ENCODE data around the gene TMIGD1. TPM values are rescaled to one million over a fixed set of nuclear protein-coding genes. Genes with fewer than 3 reads are reported as not detected.

Gene TMIGD1
- total and polyA plus RNA-seq, 10 donors, result not detected

GRCh38 chr17:30318155-30318554 lies 15.7 kb downstream of the TMIGD1 start:
- no peak for DNase-seq
- 74 to 93% (median 82%) methylated on average over 3 of the region's 3 CpGs for WGBS, 5 donors
- H3K27me3 ChIP-seq (replicated peaks in 1 of 7), result no peaks in the 10 kb centered on the region
- no peaks in the 10 kb centered on the region for H3K36me3 ChIP-seq
- no peak for TF ChIP-seq POLR2A (IDR thresholded peaks at IDR 0.05)
- no peak for TF ChIP-seq CTCF (IDR thresholded peaks at IDR 0.05 in 8 of 11, conservative IDR thresholded peaks at IDR 0.05 in 3 of 11)
- no peak for TF ChIP-seq POLR2AphosphoS5 (IDR thresholded peaks at IDR 0.05)
- H3K4me3 ChIP-seq, result no peak overlapping the region
- H3K27ac ChIP-seq, result no peak overlapping the region
- no peaks in the 10 kb centered on the region for H3K9me3 ChIP-seq
- H3K4me1 ChIP-seq, result peaks cover 0 to 6% (median under 1%) of the 10 kb centered on the region in 6 donors
- intact Hi-C loops (cut with DNase I; ENCODE audit: low total_unique reads), result no loop called here

- H3K4me3 ChIP-seq, result no peak overlapping the region
- no peak for TF ChIP-seq CTCF (IDR thresholded peaks at IDR 0.05 in 8 of 11, conservative IDR thresholded peaks at IDR 0.05 in 3 of 11)
- TF ChIP-seq POLR2AphosphoS5 (IDR thresholded peaks at IDR 0.05), result no peak
- no peak for TF ChIP-seq POLR2A (IDR thresholded peaks at IDR 0.05)
- no peaks in the 10 kb centered on the region for H3K9me3 ChIP-seq
- 68 to 91% (median 75%) methylated on average over 1 of the region's 1 CpG for WGBS, 5 donors
- no peak for DNase-seq
- H3K27ac ChIP-seq, result no peak overlapping the region
- H3K36me3 ChIP-seq, result no peaks in the 10 kb centered on the region
- no peaks in the 10 kb centered on the region for H3K4me1 ChIP-seq
- intact Hi-C loops (cut with DNase I; ENCODE audit: low total_unique reads), result no loop called here
- H3K27me3 ChIP-seq (replicated peaks in 1 of 7), result no peaks in the 10 kb centered on the region
Observed at GRCh38 chr17:30316736-30317135, 17.1 kb downstream of the TMIGD1 start.

GRCh38 chr17:30315106-30315505 lies 18.8 kb downstream of the TMIGD1 start:
- H3K4me1 ChIP-seq, result no peaks in the 10 kb centered on the region
- TF ChIP-seq POLR2A (IDR thresholded peaks at IDR 0.05), result no peak
- intact Hi-C loops (cut with DNase I; ENCODE audit: low total_unique reads), result no loop called here
- no peak overlapping the region for H3K27ac ChIP-seq
- no peak overlapping the region for H3K4me3 ChIP-seq
- no peaks in the 10 kb centered on the region for H3K36me3 ChIP-seq
- DNase-seq, result no peak
- H3K9me3 ChIP-seq, result no peaks in the 10 kb centered on the region
- 85 to 90% (median 88%) methylated on average over 2 of the region's 2 CpGs for WGBS, 5 donors
- H3K27me3 ChIP-seq (replicated peaks in 1 of 7), result no peaks in the 10 kb centered on the region

GRCh38 chr17:30314474-30314873 lies 19.4 kb downstream of the TMIGD1 start:
- H3K4me3 ChIP-seq, result no peak overlapping the region
- no peaks in the 10 kb centered on the region for H3K36me3 ChIP-seq
- TF ChIP-seq CTCF (IDR thresholded peaks at IDR 0.05 in 8 of 11, conservative IDR thresholded peaks at IDR 0.05 in 3 of 11) (no peak), POLR2AphosphoS5 (IDR thresholded peaks at IDR 0.05) (no peak), POLR2A (IDR thresholded peaks at IDR 0.05) (no peak)
- WGBS, 5 donors, result 54 to 78% (median 67%) methylated on average over 1 of the region's 1 CpG
- H3K27me3 ChIP-seq (replicated peaks in 1 of 7), result no peaks in the 10 kb centered on the region
- H3K27ac ChIP-seq, result no peak overlapping the region
- no peak for DNase-seq
- no peaks in the 10 kb centered on the region for H3K4me1 ChIP-seq
- no peaks in the 10 kb centered on the region for H3K9me3 ChIP-seq
- intact Hi-C loops (cut with DNase I; ENCODE audit: low total_unique reads), result no loop called here

GRCh38 chr17:30312226-30312625 lies 21.6 kb downstream of the TMIGD1 start:
- TF ChIP-seq POLR2AphosphoS5 (IDR thresholded peaks at IDR 0.05) (no peak), POLR2A (IDR thresholded peaks at IDR 0.05) (no peak)
- H3K36me3 ChIP-seq, result no peaks in the 10 kb centered on the region
- WGBS, 5 donors, result 85 to 96% (median 89%) methylated on average over 2 of the region's 2 CpGs
- H3K9me3 ChIP-seq, result no peaks in the 10 kb centered on the region
- intact Hi-C loops (cut with DNase I; ENCODE audit: low total_unique reads), result no loop called here
- DNase-seq, result no peak
- H3K4me1 ChIP-seq, result no peaks in the 10 kb centered on the region
- H3K27me3 ChIP-seq (replicated peaks in 1 of 7), result no peaks in the 10 kb centered on the region
- no peak overlapping the region for H3K4me3 ChIP-seq
- no peak overlapping the region for H3K27ac ChIP-seq
